ENCODE measurements around the gene F10. TPM values are rescaled to one million over a fixed set of nuclear protein-coding genes. Genes with fewer than 3 reads are reported as not detected.

The F10 gene
- total RNA-seq, 1 experiment from 2014 or later, result not detected

DNA sequence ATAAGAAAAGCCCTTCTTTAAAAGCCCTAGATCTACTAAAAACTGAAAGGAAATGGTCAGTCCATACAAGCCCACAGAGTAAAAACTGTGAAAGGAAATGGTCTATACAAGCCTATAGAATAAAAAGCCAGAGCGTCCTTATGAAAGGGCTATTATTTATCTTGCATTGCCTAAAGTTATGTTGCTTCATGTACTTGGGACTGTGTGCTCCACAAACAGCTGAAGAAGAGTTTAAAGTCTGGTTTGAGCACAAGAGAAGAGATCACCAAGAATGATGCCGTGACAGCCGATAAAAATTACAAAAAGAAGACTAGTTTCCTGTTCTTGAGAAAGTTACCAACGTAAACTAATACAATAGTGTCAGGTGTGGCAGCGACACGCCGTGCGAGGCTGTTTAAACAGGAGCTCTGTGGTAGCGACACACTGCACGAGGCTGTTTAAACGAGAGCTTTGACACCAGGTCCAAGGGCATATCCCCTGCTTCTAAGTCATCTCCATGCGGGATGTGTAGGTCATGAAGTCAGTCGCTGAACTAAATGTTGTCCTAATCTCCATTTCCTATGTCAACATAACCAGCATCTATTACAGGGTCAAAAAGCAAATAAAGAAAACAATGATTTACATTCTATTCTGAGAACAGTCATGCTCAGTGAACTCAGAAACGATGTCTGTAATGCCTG lies 61.0 kb downstream of the F10 start:
- Histone ChIP-seq H3K4me1 (ENCODE audit: insufficient read depth, low read length) (peaks cover 28% of the 10 kb centered on the region), H3K79me2 (ENCODE audit: low read length) (peaks cover 21% of the 10 kb centered on the region), H3K27me3 (ENCODE audit: low read length) (no peaks in the 10 kb centered on the region), H3K4me3 (ENCODE audit: low read length) (no peak overlapping the region), H3K27ac (ENCODE audit: low read length) (no peak overlapping the region), H3K4me2 (ENCODE audit: low read length) (no peak overlapping the region), H4K20me1 (ENCODE audit: low read length) (no peaks in the 10 kb centered on the region), H3F3A (ENCODE audit: low read length, unreplicated experiment) (no peaks in the 10 kb centered on the region), H3K9ac (ENCODE audit: low read length) (no peak overlapping the region), H3K9me2 (replicated peaks; ENCODE audit: low read length) (no peaks in the 10 kb centered on the region), H2AFZ (ENCODE audit: low read length) (no peak overlapping the region), H3K36me3 (ENCODE audit: low read depth, low read length) (peaks cover 39% of the 10 kb centered on the region; the same call in 1 of the 2 replicates), H3K9me3 (ENCODE audit: low read length) (no peaks in the 10 kb centered on the region)
- ATAC-seq (no peak), DNase-seq (no peak)
- ChIA-PET POLR2A (ENCODE audit: unreplicated experiment) (no interaction called here), CTCF (no interaction called here)
- intact Hi-C loops (cut with micrococcal nuclease), result no loop called here
- TF ChIP-seq, protein P1, sequence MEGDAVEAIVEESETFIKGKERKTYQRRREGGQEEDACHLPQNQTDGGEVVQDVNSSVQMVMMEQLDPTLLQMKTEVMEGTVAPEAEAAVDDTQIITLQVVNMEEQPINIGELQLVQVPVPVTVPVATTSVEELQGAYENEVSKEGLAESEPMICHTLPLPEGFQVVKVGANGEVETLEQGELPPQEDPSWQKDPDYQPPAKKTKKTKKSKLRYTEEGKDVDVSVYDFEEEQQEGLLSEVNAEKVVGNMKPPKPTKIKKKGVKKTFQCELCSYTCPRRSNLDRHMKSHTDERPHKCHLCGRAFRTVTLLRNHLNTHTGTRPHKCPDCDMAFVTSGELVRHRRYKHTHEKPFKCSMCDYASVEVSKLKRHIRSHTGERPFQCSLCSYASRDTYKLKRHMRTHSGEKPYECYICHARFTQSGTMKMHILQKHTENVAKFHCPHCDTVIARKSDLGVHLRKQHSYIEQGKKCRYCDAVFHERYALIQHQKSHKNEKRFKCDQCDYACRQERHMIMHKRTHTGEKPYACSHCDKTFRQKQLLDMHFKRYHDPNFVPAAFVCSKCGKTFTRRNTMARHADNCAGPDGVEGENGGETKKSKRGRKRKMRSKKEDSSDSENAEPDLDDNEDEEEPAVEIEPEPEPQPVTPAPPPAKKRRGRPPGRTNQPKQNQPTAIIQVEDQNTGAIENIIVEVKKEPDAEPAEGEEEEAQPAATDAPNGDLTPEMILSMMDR (conservative IDR thresholded peaks at IDR 0.05; ENCODE audit: low read depth, low read length), result no peak
- TF ChIP-seq EZH2 (IDR thresholded peaks at IDR 0.05; ENCODE audit: low read length, unreplicated experiment) (no peak), EZH2phosphoT487 (IDR thresholded peaks at IDR 0.05; ENCODE audit: borderline replicate concordance, low read length) (no peak)
- no TSS peak for BruUV-seq (replicated peaks)

DNA sequence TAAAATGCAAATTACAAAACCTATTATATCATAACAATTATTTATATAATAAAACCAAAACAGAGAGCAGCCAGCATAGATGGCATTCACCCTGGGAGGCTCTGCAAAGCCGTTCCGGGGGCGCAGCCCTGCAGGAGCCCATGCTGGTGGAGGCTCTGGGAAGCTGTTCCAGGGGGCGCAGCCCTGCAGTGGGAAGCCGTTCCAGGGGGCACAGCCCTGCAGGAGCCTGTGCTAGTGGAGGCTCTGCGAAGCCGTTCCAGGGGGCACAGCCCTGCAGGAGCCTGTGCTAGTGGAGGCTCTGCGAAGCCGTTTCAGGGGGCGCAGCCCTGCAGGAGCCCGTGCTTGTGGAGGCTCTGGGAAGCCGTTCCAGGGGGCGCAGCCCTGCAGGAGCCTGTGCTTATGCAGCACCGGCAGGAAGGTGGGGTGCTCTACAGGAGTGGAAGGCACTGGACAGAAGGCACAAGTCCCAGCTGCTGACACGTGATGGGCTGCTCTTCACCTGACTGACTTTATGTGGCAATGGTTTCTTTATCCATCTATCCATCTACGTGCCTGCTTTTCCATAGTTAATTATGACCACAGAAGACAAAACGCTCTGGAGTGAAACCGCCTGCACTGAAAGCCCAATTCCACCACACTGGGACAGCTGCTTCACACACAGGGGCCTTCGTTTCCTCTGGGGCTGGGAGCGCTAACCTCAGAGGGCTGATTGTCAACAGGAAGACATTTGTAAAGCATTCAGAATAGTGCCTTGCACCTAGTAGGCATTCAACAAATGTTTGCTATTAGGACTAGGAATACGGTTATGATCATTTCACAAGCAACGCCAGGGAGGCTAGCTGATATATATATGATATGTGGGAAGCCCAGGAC lies 62.2 kb downstream of the F10 start:
- Histone ChIP-seq H3K79me2 (ENCODE audit: low read length) (peaks cover 21% of the 10 kb centered on the region), H4K20me1 (ENCODE audit: low read length) (no peaks in the 10 kb centered on the region), H3K36me3 (ENCODE audit: low read depth, low read length) (peaks cover 39% of the 10 kb centered on the region), H3K4me2 (ENCODE audit: low read length) (no peak overlapping the region), H3K27me3 (ENCODE audit: low read length) (no peaks in the 10 kb centered on the region), H3K4me1 (ENCODE audit: insufficient read depth, low read length) (peaks cover 19% of the 10 kb centered on the region), H3K27ac (ENCODE audit: low read length) (no peak overlapping the region), H3K9me3 (ENCODE audit: low read length) (no peaks in the 10 kb centered on the region), H3K4me3 (ENCODE audit: low read length) (no peak overlapping the region), H2AFZ (ENCODE audit: low read length) (no peak overlapping the region), H3K9ac (ENCODE audit: low read length) (no peak overlapping the region), H3F3A (ENCODE audit: low read length, unreplicated experiment) (no peaks in the 10 kb centered on the region), H3K9me2 (replicated peaks; ENCODE audit: low read length) (no peaks in the 10 kb centered on the region)
- ChIA-PET CTCF (no interaction called here), POLR2A (ENCODE audit: unreplicated experiment) (no interaction called here)
- intact Hi-C loops (cut with micrococcal nuclease), result no loop called here
- DNase-seq (no peak), ATAC-seq (no peak)
- BruUV-seq (replicated peaks), result no TSS peak
- TF ChIP-seq EZH2phosphoT487 (IDR thresholded peaks at IDR 0.05; ENCODE audit: borderline replicate concordance, low read length) (no peak), EZH2 (IDR thresholded peaks at IDR 0.05; ENCODE audit: low read length, unreplicated experiment) (no peak)
- TF ChIP-seq, protein P1 (conservative IDR thresholded peaks at IDR 0.05; ENCODE audit: low read depth, low read length), result no peak

All from PC-3 (cell line).